ENCODE results near the gene PPFIA4.

DNA sequence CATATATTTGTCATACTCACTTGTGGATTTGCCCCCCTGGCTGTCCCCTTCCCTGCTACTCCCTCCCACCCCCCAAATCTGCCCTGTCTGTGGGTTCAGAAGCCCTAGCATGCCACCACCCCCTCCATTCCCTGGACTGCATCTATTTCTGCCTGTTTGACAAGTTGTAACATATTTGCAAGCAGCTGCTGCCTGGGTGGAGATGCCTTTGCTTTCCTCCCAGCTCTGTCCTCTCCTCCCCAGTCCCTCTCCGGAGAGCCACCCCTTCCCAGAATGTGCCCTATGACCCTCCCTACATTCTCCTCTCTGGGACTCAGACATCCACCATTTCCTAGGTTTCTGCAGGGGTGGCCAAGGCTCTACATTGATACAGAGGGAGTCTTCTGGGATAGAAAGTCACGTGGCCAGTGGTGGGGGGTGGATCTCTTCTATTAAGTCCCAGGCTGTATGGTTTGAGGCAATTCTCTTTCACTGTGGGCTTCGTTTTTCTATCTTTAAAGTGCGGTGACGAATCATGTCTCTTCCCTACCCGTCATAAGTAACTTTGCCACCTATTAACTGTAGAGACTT is 65.6 kb downstream of the PPFIA4 start:
- no peak for TF ChIP-seq POLR2A (IDR thresholded peaks at IDR 0.05)
- TF ChIP-seq, protein P1, sequence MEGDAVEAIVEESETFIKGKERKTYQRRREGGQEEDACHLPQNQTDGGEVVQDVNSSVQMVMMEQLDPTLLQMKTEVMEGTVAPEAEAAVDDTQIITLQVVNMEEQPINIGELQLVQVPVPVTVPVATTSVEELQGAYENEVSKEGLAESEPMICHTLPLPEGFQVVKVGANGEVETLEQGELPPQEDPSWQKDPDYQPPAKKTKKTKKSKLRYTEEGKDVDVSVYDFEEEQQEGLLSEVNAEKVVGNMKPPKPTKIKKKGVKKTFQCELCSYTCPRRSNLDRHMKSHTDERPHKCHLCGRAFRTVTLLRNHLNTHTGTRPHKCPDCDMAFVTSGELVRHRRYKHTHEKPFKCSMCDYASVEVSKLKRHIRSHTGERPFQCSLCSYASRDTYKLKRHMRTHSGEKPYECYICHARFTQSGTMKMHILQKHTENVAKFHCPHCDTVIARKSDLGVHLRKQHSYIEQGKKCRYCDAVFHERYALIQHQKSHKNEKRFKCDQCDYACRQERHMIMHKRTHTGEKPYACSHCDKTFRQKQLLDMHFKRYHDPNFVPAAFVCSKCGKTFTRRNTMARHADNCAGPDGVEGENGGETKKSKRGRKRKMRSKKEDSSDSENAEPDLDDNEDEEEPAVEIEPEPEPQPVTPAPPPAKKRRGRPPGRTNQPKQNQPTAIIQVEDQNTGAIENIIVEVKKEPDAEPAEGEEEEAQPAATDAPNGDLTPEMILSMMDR (IDR thresholded peaks at IDR 0.05): no peak
